Trophoblast cell (in vitro differentiated cells and primary cell): ENCODE measurements around the gene ZBTB33.

Experiments
- DNase-seq, 2 donors: peaks; one replicate each; pipeline ENCODE4 v3.0.0-alpha.2; 2016
- H2AFZ ChIP-seq: 2 replicates; pipeline ENCODE4 v1.6.1; 2013; ENCODE audit warnings: low read length, moderate library complexity, mild to moderate bottlenecking; ENCODE audit not compliant: insufficient read depth, poor library complexity
- H2AK5ac ChIP-seq: 2 replicates; pipeline ENCODE4 v1.6.1; 2013; ENCODE audit warnings: mild to moderate bottlenecking, low read length
- H2BK120ac ChIP-seq: 2 replicates; pipeline ENCODE4 v1.6.1; 2013; ENCODE audit warnings: low read length, mild to moderate bottlenecking, moderate library complexity; ENCODE audit not compliant: insufficient read depth, poor library complexity
- H2BK12ac ChIP-seq: 2 replicates; pipeline ENCODE4 v1.6.1; 2013; ENCODE audit warnings: mild to moderate bottlenecking, low read length, moderate library complexity
- H2BK5ac ChIP-seq: 2 replicates; pipeline ENCODE4 v1.6.1; 2013; ENCODE audit warnings: low read length, low read depth, moderate library complexity, mild to moderate bottlenecking; ENCODE audit not compliant: poor library complexity
- H3K14ac ChIP-seq: 2 replicates; pipeline ENCODE4 v1.6.1; 2013; ENCODE audit warnings: mild to moderate bottlenecking, low read length
- H3K18ac ChIP-seq: 2 replicates; pipeline ENCODE4 v1.6.1; 2013; ENCODE audit warnings: mild to moderate bottlenecking, low read length
- H3K23ac ChIP-seq: 2 replicates; pipeline ENCODE4 v1.6.1; 2013; ENCODE audit warnings: low read length
- H3K27ac ChIP-seq: 2 replicates; pipeline ENCODE4 v1.5.1; 2013; ENCODE audit warnings: low read depth, mild to moderate bottlenecking, inconsistent platforms, low read length, moderate library complexity
- H3K27me3 ChIP-seq: 2 replicates; pipeline ENCODE4 v1.6.1; 2013; ENCODE audit warnings: inconsistent platforms, mild to moderate bottlenecking, low read length, moderate library complexity; ENCODE audit not compliant: insufficient read depth
- H3K36me3 ChIP-seq, 2 experiments: 1 replicate in 1 of 2; 2 replicates in 1 of 2; pipeline ENCODE4 v1.6.1; 2013; ENCODE audit warnings: low read length in 2 of 2, mild to moderate bottlenecking in 2 of 2, moderate library complexity in 1 of 2; ENCODE audit not compliant: insufficient read depth in 2 of 2, control insufficient read depth in 1 of 2
- H3K4ac ChIP-seq: 2 replicates; pipeline ENCODE4 v1.6.1; 2013; ENCODE audit warnings: low read depth, mild to moderate bottlenecking, low read length, moderate library complexity
- H3K4me1 ChIP-seq, 2 experiments: 1 replicate in 1 of 2; 2 replicates in 1 of 2; pipeline ENCODE4 v1.6.1; 2013; ENCODE audit warnings: low read length in 2 of 2, mild to moderate bottlenecking in 2 of 2, moderate library complexity in 1 of 2; ENCODE audit not compliant: insufficient read depth in 2 of 2, control insufficient read depth in 1 of 2
- H3K4me2 ChIP-seq: 2 replicates; pipeline ENCODE4 v1.6.1; 2013; ENCODE audit warnings: inconsistent platforms, mild to moderate bottlenecking, low read length, moderate library complexity
- H3K4me3 ChIP-seq: 2 replicates; pipeline ENCODE4 v1.5.1; 2013; ENCODE audit warnings: mild to moderate bottlenecking, low read depth, low read length, inconsistent platforms
- H3K79me1 ChIP-seq: one replicate; pipeline ENCODE4 v1.6.1; 2013; ENCODE audit warnings: low read length
- H3K79me2 ChIP-seq: 2 replicates; pipeline ENCODE4 v1.6.1; 2013; ENCODE audit warnings: low read length, mild to moderate bottlenecking; ENCODE audit not compliant: control insufficient read depth, insufficient read depth, poor library complexity
- H3K9ac ChIP-seq: 2 replicates; pipeline ENCODE4 v1.6.1; 2013; ENCODE audit warnings: mild to moderate bottlenecking, low read length
- H3K9me3 ChIP-seq: 2 replicates; pipeline ENCODE4 v1.6.1; 2013; ENCODE audit warnings: low read depth, mild to moderate bottlenecking, control low read depth, inconsistent platforms, low read length; ENCODE audit not compliant: insufficient read depth
- H4K12ac ChIP-seq: 2 replicates; pipeline ENCODE4 v1.6.1; 2013; ENCODE audit warnings: low read depth, mild to moderate bottlenecking, low read length, moderate library complexity
- H4K8ac ChIP-seq: 2 replicates; pipeline ENCODE4 v1.6.1; 2013; ENCODE audit warnings: low read depth, mild to moderate bottlenecking, low read length, moderate library complexity
- H4K91ac ChIP-seq: one replicate; pipeline ENCODE4 v1.6.1; 2013; ENCODE audit warnings: low read depth, mild to moderate bottlenecking, low read length, moderate library complexity
- WGBS: extraction: QIAGEN DNeasy Blood & Tissue Kit; methylation state at CpG from one replicate; pipeline ENCODE4 v1.1.7; 2013; ENCODE audit warnings: missing lambda C conversion rate; ENCODE audit not compliant: insufficient read length, insufficient coverage; ENCODE audit errors: extremely low coverage; 5-methylcytosine and 5-hydroxymethylcytosine counted together

ZBTB33 gene

GRCh38 chrX:120293015-120293414, 42.4 kb downstream of the ZBTB33 start:
- no peak overlapping the region for H3K27ac ChIP-seq
- no peaks in the 10 kb centered on the region for H3K9me3 ChIP-seq
- H3K18ac ChIP-seq: no peak overlapping the region
- H3K14ac ChIP-seq: no peak overlapping the region
- no peak overlapping the region for H4K12ac ChIP-seq
- H3K79me1 ChIP-seq: no peaks in the 10 kb centered on the region
- H2BK5ac ChIP-seq: no peak overlapping the region
- no peak overlapping the region for H2BK12ac ChIP-seq
- H3K9ac ChIP-seq: no peak overlapping the region
- no peak overlapping the region for H3K4ac ChIP-seq
- H2BK120ac ChIP-seq: no peak overlapping the region
- no peak overlapping the region for H2AK5ac ChIP-seq
- no peak overlapping the region for H3K4me3 ChIP-seq
- no peak for DNase-seq
- WGBS: no CpG with 5 or more reads among the region's 2 CpGs
- H2AFZ ChIP-seq: no peak overlapping the region
- no peak overlapping the region for H4K91ac ChIP-seq
- no peaks in the 10 kb centered on the region for H3K36me3 ChIP-seq
- no peak overlapping the region for H3K23ac ChIP-seq
- H3K4me1 ChIP-seq: no peaks in the 10 kb centered on the region
- H3K4me2 ChIP-seq: no peak overlapping the region
- H4K8ac ChIP-seq: no peak overlapping the region
- no peaks in the 10 kb centered on the region for H3K27me3 ChIP-seq
- no peaks in the 10 kb centered on the region for H3K79me2 ChIP-seq

- Histone ChIP-seq H3K4me1 (no peaks in the 10 kb centered on the region), H3K4me3 (no peak overlapping the region), H3K14ac (no peak overlapping the region), H2AK5ac (no peak overlapping the region), H3K18ac (no peak overlapping the region), H2BK12ac (no peak overlapping the region), H3K79me2 (no peaks in the 10 kb centered on the region), H3K79me1 (no peaks in the 10 kb centered on the region), H3K23ac (no peak overlapping the region), H3K9me3 (no peaks in the 10 kb centered on the region), H2BK120ac (no peak overlapping the region), H3K4ac (no peak overlapping the region), H4K12ac (no peak overlapping the region), H3K27me3 (no peaks in the 10 kb centered on the region), H3K27ac (no peak overlapping the region), H4K8ac (no peak overlapping the region), H2AFZ (no peak overlapping the region), H3K4me2 (no peak overlapping the region), H2BK5ac (no peak overlapping the region), H3K36me3 (no peaks in the 10 kb centered on the region), H4K91ac (no peak overlapping the region), H3K9ac (no peak overlapping the region)
- DNase-seq: no peak
These were observed 44.0 kb downstream of the ZBTB33 start for GRCh38 chrX:120294651-120295050.

- Histone ChIP-seq H2BK120ac (no peak overlapping the region), H3K36me3 (no peaks in the 10 kb centered on the region), H4K8ac (no peak overlapping the region), H3K27ac (no peak overlapping the region), H3K4ac (no peak overlapping the region), H3K9me3 (no peaks in the 10 kb centered on the region), H2BK12ac (no peak overlapping the region), H2AFZ (no peak overlapping the region), H3K79me1 (no peaks in the 10 kb centered on the region), H3K4me1 (peaks cover 0 to 3% of the 10 kb centered on the region in 2 experiments), H3K18ac (no peak overlapping the region), H4K91ac (no peak overlapping the region), H3K23ac (no peak overlapping the region), H2AK5ac (no peak overlapping the region), H2BK5ac (no peak overlapping the region), H3K4me2 (no peak overlapping the region), H4K12ac (no peak overlapping the region), H3K14ac (no peak overlapping the region), H3K79me2 (no peaks in the 10 kb centered on the region), H3K27me3 (no peaks in the 10 kb centered on the region), H3K4me3 (no peak overlapping the region), H3K9ac (no peak overlapping the region)
- DNase-seq: no peak
- no CpG with 5 or more reads among the region's 1 CpG for WGBS
These were observed 47.3 kb downstream of the ZBTB33 start for GRCh38 chrX:120297923-120298322.

GRCh38 chrX:120299928-120300327, 49.3 kb downstream of the ZBTB33 start:
- Histone ChIP-seq H2BK12ac (no peak overlapping the region), H3K9ac (no peak overlapping the region), H3K23ac (no peak overlapping the region), H3K27ac (no peak overlapping the region), H3K79me1 (no peaks in the 10 kb centered on the region), H3K9me3 (no peaks in the 10 kb centered on the region), H4K8ac (no peak overlapping the region), H3K79me2 (no peaks in the 10 kb centered on the region), H2BK120ac (no peak overlapping the region), H3K4me3 (no peak overlapping the region), H3K18ac (no peak overlapping the region), H2BK5ac (no peak overlapping the region), H3K4ac (no peak overlapping the region), H3K4me2 (no peak overlapping the region), H4K12ac (no peak overlapping the region), H3K36me3 (no peaks in the 10 kb centered on the region), H2AK5ac (no peak overlapping the region), H4K91ac (no peak overlapping the region), H2AFZ (no peak overlapping the region), H3K27me3 (no peaks in the 10 kb centered on the region), H3K4me1 (peaks cover 0 to 3% of the 10 kb centered on the region in 2 experiments), H3K14ac (no peak overlapping the region)
- no CpG with 5 or more reads among the region's 2 CpGs for WGBS
- no peak for DNase-seq
